CD4-positive, alpha-beta T cell treated with Interleukin-4 for 1 hour (primary cell): ENCODE results near the gene HCN1.

Experiments used
- DNase-seq, 2 donors: peaks; one replicate each; pipeline ENCODE4 v3.0.0-alpha.2; 2020 to 2022

HCN1 gene

GRCh38 chr5:45274241-45274640 is 421.9 kb downstream of the HCN1 start:
- DNase-seq = no peak

- DNase-seq = no peak
These were observed 424.6 kb downstream of the HCN1 start for GRCh38 chr5:45271626-45272025.

- no peak for DNase-seq
These were observed 431.7 kb downstream of the HCN1 start for GRCh38 chr5:45264447-45264846.

- DNase-seq = no peak
These were observed 434.1 kb downstream of the HCN1 start for GRCh38 chr5:45262061-45262590.

- DNase-seq = no peak
These were observed 435.1 kb downstream of the HCN1 start for GRCh38 chr5:45261125-45261524.

GRCh38 chr5:45260292-45260691 is 435.9 kb downstream of the HCN1 start:
- DNase-seq = no peak

GRCh38 chr5:45252978-45253377 is 443.2 kb downstream of the HCN1 start:
- DNase-seq = no peak

- no peak for DNase-seq
These were observed 443.6 kb downstream of the HCN1 start for GRCh38 chr5:45252541-45252940.

- DNase-seq = no peak
These were observed 470.6 kb downstream of the HCN1 start for GRCh38 chr5:45225571-45226031.

- DNase-seq = no peak
These were observed 490.7 kb downstream of the HCN1 start for GRCh38 chr5:45205403-45205961.
